H1 (cell line): ENCODE results near the gene MGMT.

ENCODE experiments used
- BRCA1 ChIP-seq: IDR thresholded peaks from 2 replicates; pipeline ENCODE4 v1.6.1; 2012; ENCODE audit warnings: low read depth, low read length, improper control_type of control experiment
- CHD1 ChIP-seq: IDR thresholded peaks from 2 replicates; pipeline ENCODE4 v1.6.1; 2012; ENCODE audit warnings: low read depth, low read length, improper control_type of control experiment
- EZH2 ChIP-seq: fragments of 200-600 bp; sonication (generic); IDR thresholded peaks from 2 replicates; pipeline ENCODE4 v1.7.1; 2012; ENCODE audit warnings: low read depth, mild to moderate bottlenecking, moderate library complexity, low read length, inconsistent platforms; ENCODE audit not compliant: severe bottlenecking
- FOSL1 ChIP-seq: IDR thresholded peaks from 2 replicates; pipeline ENCODE4 v1.6.1; 2011; ENCODE audit warnings: mild to moderate bottlenecking, low read depth, low read length, moderate library complexity; ENCODE audit not compliant: insufficient read depth
- POLR2A ChIP-seq, 2 experiments: IDR thresholded peaks; 1 replicate in 1 of 2; 2 replicates in 1 of 2; pipeline ENCODE4 v1.6.1; 2011; ENCODE audit warnings: low read depth in 2 of 2, low read length in 2 of 2, mild to moderate bottlenecking in 2 of 2; ENCODE audit errors: control extremely low read depth in 1 of 2
- POLR2AphosphoS5 ChIP-seq: IDR thresholded peaks from 2 replicates; pipeline ENCODE4 v1.6.1; 2011; ENCODE audit warnings: low read depth, low read length
- RFX5 ChIP-seq: IDR thresholded peaks from 2 replicates; pipeline ENCODE4 v1.6.1; 2011; ENCODE audit warnings: low read depth, low read length, improper control_type of control experiment, borderline replicate concordance
- TCF12 ChIP-seq: IDR thresholded peaks from 2 replicates; pipeline ENCODE4 v1.6.1; 2011; ENCODE audit warnings: low read depth, mild to moderate bottlenecking, low read length

GRCh38 chr10:129719415-129719739 lies 252.3 kb downstream of the MGMT start:
- TF ChIP-seq POLR2A (IDR thresholded peaks at IDR 0.05; ENCODE audit: control extremely low read depth in 1 of 2, low read depth in 2 of 2, low read length in 2 of 2), result no peak
- no peak for TF ChIP-seq CHD1
- TF ChIP-seq RFX5, result no peak
- TF ChIP-seq FOSL1, result no peak
- no peak for TF ChIP-seq TCF12
- no peak for TF ChIP-seq EZH2
- TF ChIP-seq BRCA1, result no peak
- no peak for TF ChIP-seq POLR2AphosphoS5
